Measurements from ENCODE around the gene FGF21. TPM values are rescaled to one million over a fixed set of nuclear protein-coding genes. Genes with fewer than 3 reads are reported as not detected.
A peak's percentile ranks its signal among the peaks of the same experiment; 100 is the strongest.

The FGF21 gene
- total and polyA plus RNA-seq, 2 donors (not counting 3 experiments of a cell fraction or from before 2014, with no cell fraction given) = not detected

DNA sequence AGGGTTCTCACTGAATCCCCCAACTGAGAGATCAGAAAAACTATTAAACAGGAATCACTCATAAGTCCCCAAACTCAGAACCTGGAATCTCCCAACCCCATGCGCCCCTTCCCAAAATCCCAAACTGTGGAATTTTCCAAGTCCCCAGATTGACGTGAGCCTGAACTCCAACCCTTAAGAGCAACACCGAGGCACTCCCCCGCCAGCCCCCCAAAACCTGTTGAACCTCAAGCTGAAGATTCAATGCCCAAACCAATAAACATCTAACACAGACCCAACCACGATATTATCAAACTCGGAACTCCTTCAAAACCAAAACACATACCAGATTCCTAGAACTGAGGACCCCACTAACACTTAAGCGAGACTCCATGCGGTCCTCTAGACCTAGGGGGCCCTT lies 9.2 kb upstream of the FGF21 start:
- no peak for DNase-seq (ENCODE audit: low read depth, low spot score)
- Histone ChIP-seq H3K9me1 (replicated peaks; ENCODE audit: control insufficient read depth, extremely low read depth, insufficient read depth, low read length) (no peaks in the 10 kb centered on the region), H3K27me3 (ENCODE audit: control insufficient read depth in 2 of 2, insufficient read depth in 2 of 2, low read length in 2 of 2) (no peaks in the 10 kb centered on the region), H3K79me2 (ENCODE audit: control insufficient read depth, insufficient read depth, low read length) (peaks cover 15% of the 10 kb centered on the region), H2AFZ (ENCODE audit: low read depth, low read length) (peak overlapping the region; percentile 64), H3K9ac (replicated peaks; ENCODE audit: extremely low read depth, insufficient read depth, low read length) (peak overlapping the region; percentile 64), H3K27ac (ENCODE audit: insufficient read depth, low read depth, low read length) (peak overlapping the region; percentile 72), H3K4me2 (ENCODE audit: insufficient read depth, low read length) (peak overlapping the region; percentile 71), H3K4me3 (replicated peaks in 1 of 3; ENCODE audit: insufficient read depth in 1 of 3, low read depth in 1 of 3, low read length in 3 of 3) (no peak overlapping the region), H3K36me3 (ENCODE audit: control insufficient read depth in 2 of 2, extremely low read depth in 1 of 2, insufficient read depth in 2 of 2, low read length in 2 of 2) (peaks cover 0 to 3% of the 10 kb centered on the region in 2 experiments), H4K20me1 (replicated peaks; ENCODE audit: control insufficient read depth, extremely low read depth, insufficient read depth, low read length) (no peaks in the 10 kb centered on the region), H3K9me3 (replicated peaks; ENCODE audit: control insufficient read depth, insufficient read depth, low read length) (no peaks in the 10 kb centered on the region), H3K4me1 (ENCODE audit: control insufficient read depth, extremely low read depth, insufficient read depth, low read length) (peaks cover 9% of the 10 kb centered on the region)
- TF ChIP-seq EZH2 (IDR thresholded peaks at IDR 0.05; ENCODE audit: borderline replicate concordance, low read depth, low read length, severe bottlenecking) (no peak), MYC (IDR thresholded peaks at IDR 0.05; ENCODE audit: low read depth, low read length) (no peak), GATA2 (IDR thresholded peaks at IDR 0.05; ENCODE audit: insufficient read depth, insufficient read length, low read depth, low read length) (no peak), POLR2AphosphoS5 (IDR thresholded peaks at IDR 0.05; ENCODE audit: insufficient read depth, low read depth, low read length) (no peak), FOS (IDR thresholded peaks at IDR 0.05; ENCODE audit: borderline replicate concordance, insufficient read depth, low read length) (no peak), JUN (IDR thresholded peaks at IDR 0.05; ENCODE audit: borderline replicate concordance, insufficient read depth, insufficient read length, low read depth) (no peak), POLR2A (IDR thresholded peaks at IDR 0.05; ENCODE audit: low read depth, low read length) (no peak)
- TF ChIP-seq, protein P1, sequence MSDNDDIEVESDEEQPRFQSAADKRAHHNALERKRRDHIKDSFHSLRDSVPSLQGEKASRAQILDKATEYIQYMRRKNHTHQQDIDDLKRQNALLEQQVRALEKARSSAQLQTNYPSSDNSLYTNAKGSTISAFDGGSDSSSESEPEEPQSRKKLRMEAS (IDR thresholded peaks at IDR 0.05; ENCODE audit: insufficient read depth, insufficient read length) = no peak
- TF ChIP-seq, protein P2, sequence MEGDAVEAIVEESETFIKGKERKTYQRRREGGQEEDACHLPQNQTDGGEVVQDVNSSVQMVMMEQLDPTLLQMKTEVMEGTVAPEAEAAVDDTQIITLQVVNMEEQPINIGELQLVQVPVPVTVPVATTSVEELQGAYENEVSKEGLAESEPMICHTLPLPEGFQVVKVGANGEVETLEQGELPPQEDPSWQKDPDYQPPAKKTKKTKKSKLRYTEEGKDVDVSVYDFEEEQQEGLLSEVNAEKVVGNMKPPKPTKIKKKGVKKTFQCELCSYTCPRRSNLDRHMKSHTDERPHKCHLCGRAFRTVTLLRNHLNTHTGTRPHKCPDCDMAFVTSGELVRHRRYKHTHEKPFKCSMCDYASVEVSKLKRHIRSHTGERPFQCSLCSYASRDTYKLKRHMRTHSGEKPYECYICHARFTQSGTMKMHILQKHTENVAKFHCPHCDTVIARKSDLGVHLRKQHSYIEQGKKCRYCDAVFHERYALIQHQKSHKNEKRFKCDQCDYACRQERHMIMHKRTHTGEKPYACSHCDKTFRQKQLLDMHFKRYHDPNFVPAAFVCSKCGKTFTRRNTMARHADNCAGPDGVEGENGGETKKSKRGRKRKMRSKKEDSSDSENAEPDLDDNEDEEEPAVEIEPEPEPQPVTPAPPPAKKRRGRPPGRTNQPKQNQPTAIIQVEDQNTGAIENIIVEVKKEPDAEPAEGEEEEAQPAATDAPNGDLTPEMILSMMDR (IDR thresholded peaks at IDR 0.05; ENCODE audit: extremely low read depth in 1 of 2, insufficient read depth in 1 of 2, low read depth in 1 of 2, low read length in 2 of 2) = no peak
- CTCF ChIA-PET = interaction anchor here (1.4 to 2.5 kb wide), 3 partner anchors 8 to 71 kb away, joined by 5 to 10 read pairs (median 6); no protein-coding TSS in a partner anchor
- BruUV-seq (replicated peaks) = no TSS peak
- dilution Hi-C loops (cut with MboI; ENCODE audit: extremely low pct_ligation_motif_present, low sequenced_read_pairs) (no loop called here), intact Hi-C loops (cut with micrococcal nuclease) (no loop called here)
- POLR2A ChIA-PET = no interaction called here
- FAIRE-seq = no peak
